GM12864 (cell line): ENCODE results near the gene GSG1L.

ENCODE experiments used
- DNase-seq: peaks from one replicate; pipeline ENCODE4 v3.0.0-alpha.2; 2011; ENCODE audit warnings: low read depth
- H3K4me3 ChIP-seq: 2 replicates; pipeline ENCODE4 v1.5.1; 2011; ENCODE audit warnings: mild to moderate bottlenecking, low read depth, low read length, control low read depth
- TF ChIP-seq, protein P1 (sequence below): IDR thresholded peaks from 2 replicates; pipeline ENCODE4 v1.5.1; 2011; ENCODE audit warnings: low read depth, mild to moderate bottlenecking, moderate library complexity, low read length, control low read depth, inconsistent platforms; ENCODE audit errors: missing control alignments

The GSG1L gene

DNA sequence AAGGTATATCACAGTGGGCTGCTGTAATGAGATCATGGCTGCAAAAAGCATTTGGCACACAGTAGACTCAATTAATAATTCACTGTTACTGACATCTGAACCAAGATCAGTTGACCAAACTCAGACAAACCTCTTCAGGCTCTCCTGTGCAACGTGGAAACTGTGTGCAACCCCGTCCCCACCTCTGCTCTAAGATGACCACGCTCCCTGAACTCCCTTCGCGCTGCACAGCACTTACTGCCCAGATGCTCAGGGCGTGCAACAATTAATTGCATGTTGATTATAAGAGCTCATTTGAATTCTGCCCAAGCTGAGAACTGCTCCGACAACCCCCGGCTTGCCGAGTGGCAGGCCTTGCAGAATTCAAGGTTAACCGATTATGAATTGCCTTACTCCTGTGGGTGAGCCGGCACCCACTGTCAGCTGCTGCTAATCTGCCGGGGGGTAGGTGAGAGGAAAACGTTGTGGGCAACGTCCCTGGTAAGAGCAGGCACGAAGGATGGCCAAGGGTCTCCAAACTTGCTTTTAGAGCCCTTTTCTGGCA is 1.3 kb upstream of the GSG1L start:
- TF ChIP-seq, protein P1, sequence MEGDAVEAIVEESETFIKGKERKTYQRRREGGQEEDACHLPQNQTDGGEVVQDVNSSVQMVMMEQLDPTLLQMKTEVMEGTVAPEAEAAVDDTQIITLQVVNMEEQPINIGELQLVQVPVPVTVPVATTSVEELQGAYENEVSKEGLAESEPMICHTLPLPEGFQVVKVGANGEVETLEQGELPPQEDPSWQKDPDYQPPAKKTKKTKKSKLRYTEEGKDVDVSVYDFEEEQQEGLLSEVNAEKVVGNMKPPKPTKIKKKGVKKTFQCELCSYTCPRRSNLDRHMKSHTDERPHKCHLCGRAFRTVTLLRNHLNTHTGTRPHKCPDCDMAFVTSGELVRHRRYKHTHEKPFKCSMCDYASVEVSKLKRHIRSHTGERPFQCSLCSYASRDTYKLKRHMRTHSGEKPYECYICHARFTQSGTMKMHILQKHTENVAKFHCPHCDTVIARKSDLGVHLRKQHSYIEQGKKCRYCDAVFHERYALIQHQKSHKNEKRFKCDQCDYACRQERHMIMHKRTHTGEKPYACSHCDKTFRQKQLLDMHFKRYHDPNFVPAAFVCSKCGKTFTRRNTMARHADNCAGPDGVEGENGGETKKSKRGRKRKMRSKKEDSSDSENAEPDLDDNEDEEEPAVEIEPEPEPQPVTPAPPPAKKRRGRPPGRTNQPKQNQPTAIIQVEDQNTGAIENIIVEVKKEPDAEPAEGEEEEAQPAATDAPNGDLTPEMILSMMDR: no peak
- no peak for DNase-seq
- no peak overlapping the region for H3K4me3 ChIP-seq

DNA sequence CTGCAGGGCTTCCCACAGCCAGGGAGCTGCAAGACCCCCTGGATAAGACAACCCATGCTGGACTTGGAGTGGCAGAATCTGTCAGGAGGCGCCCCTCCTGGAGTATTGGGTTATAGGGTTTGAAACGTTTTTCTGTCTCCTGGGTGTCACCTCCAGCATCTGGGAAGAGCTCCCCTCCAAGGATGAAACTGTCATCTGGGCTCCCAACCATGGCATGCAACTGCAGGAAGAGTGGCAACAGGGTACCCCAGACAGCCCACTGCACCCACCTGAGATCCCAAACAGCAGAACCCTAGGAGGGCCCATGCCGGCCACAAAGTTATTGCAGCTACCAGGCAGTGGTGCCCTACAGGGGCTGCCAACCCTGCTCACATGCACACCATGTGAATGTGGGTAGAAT is 636 bp upstream of the GSG1L start:
- no peak for DNase-seq
- TF ChIP-seq, protein P1: no peak
- no peak overlapping the region for H3K4me3 ChIP-seq

DNA sequence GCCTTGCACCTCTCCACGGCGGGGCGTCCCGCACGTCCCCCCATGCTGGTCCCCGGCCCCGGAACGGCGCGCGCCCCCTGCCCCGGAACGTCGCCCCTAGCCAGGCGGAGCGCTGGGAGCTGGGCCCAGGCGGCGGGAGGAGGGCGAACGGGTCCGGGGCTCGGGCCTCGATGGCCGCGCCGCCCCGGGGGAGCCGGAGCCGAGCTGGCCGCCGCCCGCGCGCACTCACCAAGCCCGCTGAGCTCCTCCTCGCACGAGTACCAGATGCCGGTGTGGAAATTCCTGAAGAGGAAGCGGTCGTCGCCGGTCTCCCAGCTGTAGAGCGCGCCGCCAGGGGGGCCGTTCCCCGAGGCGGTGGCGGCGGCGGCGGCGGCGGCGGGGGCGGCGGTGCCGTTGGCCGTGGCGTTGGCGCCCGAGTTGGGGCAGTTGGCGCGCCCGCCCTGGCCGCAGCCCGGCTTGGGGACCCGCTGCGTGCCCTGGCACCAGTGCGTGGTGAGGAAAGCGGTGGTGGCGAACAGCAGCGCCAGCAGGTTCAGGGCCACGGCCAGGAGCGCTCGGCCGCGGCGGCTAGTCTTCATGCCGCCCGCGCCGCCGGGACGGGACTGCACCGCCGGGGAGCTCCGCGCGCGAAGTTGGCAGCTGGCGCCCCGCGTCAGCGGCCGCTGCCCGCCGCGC is 530 bp downstream of the GSG1L start:
- no peak for DNase-seq
- H3K4me3 ChIP-seq: no peak overlapping the region

DNA sequence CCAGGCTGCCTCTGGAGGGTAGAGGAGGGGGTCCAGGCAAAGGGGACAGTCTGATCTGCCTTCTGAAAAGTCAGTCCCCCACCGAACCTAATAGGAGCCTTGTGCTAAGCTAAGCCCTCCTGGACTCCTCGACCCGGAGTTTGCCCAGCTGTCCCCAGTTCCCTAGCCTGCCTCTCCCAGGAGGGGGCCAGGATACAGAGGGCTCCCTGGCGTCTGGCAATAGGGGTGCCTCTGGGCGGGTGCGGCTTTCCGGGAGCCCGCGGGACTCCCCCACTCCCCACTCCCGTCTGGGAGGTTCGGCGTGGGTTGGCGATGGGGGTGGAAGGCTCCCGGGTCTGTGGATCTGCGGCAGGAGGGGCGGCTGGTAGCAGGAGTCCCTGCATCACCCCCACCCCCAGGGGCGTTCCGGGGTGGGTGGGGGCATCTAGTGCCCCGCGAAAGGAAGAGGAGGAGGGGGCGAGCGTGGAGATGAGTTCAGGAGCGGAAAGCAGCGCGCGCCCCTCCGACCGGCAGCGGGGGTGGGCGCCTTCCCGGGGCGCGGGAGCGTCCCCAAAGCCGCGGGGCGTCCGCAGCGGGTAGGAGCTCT is 1.2 kb downstream of the GSG1L start:
- DNase-seq: no peak
- TF ChIP-seq, protein P1: no peak
- H3K4me3 ChIP-seq: no peak overlapping the region

More for the DNA sequence above, 530 bp downstream of the GSG1L start:
- TF ChIP-seq, protein P1: no peak

DNA sequence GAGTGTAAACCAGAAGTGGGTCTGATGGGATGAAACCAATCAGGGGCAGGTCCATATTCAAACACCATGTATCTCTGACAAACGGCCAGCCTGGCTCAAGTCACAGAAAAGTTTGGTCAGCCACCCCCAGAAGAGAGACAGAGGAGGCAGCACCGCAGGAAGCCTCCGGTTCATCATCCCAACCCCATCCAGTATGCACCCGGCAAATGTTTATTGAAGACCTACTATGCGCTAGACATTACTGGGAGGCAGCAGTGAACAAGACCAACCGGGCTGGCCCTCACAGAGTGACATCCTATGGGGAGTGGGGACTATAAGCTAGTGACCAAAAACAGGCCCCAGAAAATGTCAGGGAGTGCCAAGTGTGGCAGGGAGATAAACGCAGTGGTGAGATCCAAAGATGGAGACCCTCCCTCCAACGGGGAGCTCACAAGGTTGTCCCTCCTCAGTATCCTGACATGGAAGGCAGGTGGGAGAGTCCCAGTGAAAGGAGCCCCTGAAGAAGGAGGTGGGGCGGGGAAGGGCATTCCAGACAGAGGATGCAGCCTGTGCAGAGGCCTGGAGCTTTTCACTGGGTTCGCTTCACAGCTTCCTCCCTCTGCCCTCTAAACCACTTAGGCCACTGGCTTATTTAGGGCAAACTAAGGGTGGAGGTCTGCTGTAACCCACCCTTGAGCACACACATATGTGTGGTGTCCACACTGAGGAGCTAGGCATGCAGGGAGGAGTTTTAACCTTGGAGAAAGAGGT is 2.0 kb downstream of the GSG1L start:
- TF ChIP-seq, protein P1: no peak
- H3K4me3 ChIP-seq: no peak overlapping the region
- no peak for DNase-seq

DNA sequence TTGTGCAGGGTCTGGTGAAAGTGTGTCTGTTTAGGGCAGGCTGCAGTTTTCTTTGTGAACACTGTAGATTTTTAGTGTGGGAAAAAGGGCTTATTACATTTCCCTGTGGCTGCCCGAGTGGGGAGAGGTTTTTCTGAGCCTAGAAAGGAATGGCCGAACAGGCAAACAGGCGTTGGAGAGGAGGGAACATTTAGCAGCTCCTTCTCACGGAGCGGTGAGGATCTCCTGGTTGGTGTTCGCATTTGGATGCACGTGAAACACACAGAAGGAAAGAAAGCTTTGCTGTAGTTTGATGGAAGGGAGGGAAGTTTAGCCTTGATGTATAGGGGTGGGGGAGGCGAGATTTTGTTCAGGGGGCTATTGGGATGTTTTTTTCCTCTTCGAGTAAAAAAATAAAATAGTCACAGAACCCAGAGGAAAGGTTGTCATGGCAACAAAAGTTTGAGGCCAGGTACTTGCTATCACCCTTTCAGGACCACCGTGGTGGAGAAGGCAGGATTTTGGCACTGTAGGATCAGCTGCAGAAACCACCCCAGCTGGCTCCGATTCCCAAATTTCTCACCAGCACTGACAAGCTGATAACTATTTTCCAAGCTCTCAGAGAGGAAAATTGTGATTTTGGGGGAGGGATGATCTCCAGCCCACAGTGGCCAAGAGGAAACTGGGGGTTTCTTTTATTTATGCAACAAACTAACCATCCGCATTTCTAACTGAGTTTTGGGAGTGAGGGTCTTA is 3.5 kb downstream of the GSG1L start:
- DNase-seq: no peak

More for the DNA sequence above, 3.5 kb downstream of the GSG1L start:
- TF ChIP-seq, protein P1: no peak
- no peak overlapping the region for H3K4me3 ChIP-seq
